Fibroblast of skin of back (primary cell): ENCODE measurements around the gene TBC1D22A.

Experiments used
- DNase-seq: peaks from one replicate; pipeline ENCODE4 v3.0.0-alpha.2; 2013

Gene TBC1D22A

GRCh38 chr22:46997311-46997970 lies 235.0 kb downstream of the TBC1D22A start:
- DNase-seq = no peak

- no peak for DNase-seq
Measured at GRCh38 chr22:46998331-46998730, 235.9 kb downstream of the TBC1D22A start.

DNA sequence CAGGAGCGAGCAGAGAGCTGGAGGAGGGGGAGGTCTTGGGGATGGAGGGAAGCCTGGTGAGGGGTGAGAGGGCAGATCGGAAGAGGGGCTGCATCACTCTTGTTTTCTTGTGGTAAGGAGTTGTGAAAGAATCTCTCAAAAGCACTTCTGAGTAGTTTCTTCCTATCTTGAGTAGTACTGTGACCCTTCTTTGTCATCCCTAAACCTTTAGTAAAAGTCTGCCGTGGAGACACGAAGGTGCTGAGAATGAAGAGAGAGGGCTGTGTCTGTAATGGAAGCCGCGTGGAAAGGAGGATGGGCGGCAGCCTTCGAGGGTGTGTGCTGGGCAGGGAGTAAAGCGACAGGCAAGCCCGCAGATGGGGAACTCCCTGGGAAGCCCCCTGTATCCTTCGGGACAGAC lies 237.8 kb downstream of the TBC1D22A start:
- no peak for DNase-seq

GRCh38 chr22:47000888-47001287 lies 238.4 kb downstream of the TBC1D22A start:
- DNase-seq = no peak

DNA sequence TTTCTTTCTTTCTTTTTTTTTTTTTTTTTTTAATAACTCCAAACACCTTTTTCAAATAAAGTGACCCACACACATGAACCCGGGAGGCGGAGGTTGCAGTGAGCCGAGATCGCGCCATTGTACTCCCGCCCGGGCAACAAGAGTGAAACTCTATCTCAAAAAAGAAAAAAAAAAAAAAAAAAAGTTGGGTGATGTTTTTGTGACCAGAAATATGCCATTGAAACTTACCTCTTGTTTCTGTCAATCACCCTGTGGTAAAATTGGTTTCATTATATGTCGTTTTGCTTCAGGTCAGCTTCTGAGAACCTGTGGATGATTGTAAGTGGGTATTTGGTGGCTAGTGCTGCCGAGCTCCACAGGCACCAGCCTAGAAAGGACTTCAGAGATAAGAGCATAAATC lies 238.8 kb downstream of the TBC1D22A start:
- no peak for DNase-seq

- DNase-seq = no peak
Measured at GRCh38 chr22:47002692-47003091, 240.2 kb downstream of the TBC1D22A start.

DNA sequence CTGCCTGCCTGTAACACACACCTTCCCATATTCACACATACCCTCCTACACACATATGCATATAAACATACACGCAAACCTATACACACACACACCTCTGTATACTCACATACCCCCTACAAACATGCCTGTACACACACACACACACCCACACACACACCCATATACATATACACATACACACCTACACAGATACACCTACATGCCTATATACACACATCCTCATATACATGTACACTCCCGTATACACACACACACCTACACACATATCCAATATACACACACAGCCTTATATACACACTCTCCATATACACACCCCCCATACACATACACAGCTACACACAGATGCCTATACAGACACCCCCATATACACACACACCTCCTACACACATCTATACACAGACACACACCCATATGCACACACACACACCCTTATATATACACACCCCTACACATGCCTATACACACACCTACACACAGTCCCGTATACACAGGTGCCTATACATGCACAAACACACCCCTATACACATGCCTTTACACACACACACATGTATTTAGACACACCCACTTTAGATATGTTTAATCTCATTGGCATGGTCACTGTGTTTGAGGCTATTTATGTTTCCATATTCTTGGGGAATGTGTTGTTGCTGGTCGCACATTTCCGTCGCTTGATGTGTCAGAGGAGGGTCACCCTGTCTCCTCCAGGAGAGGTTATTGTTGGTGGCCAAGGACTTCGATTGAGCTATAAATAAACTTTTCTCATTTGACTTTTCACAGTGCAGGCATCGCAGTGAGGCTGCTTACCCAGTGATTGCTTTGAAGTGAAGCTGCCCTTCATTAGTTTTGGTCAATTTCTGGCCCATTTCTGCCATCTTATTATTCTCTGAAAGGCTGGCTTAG lies 243.3 kb downstream of the TBC1D22A start:
- no peak for DNase-seq

DNA sequence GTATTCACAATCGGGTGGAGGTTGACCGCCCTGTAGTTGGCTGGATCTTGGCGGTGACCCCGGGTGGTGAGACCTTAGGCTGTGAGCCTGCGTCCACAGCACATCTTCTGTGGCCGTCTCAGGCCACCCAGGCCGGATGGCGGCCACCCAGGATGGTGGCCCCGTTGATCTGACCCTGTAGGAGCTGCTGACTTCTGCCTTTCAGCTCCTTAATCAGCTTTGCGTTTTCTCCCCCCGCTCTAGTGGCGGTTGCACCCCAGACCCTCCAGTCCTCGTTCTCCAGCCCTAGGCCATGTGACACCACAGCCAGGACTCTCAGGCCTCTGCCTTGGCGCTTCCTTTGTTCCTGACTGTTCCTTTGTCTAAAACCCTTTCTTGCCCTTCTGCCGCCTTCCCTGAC lies 244.0 kb downstream of the TBC1D22A start:
- no peak for DNase-seq

DNA sequence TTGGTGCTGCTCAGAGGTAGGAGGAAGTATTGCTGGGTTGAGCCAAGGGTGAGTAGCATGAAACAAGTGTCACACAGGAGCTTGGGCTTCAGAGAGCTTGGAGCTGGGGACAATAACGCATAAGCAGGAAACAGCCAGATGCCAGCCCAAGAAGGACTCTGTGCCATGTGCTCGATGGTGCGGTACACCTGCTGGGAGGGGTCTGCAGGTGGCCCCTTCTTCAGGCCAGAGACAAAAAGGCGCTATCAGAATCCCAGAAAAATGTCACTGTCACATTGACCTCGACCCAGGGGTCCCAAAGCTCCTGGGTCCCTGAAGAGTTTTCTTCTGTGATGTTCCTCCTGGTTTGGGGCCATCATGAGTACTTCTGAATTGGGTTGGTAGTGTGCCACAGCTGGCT lies 244.4 kb downstream of the TBC1D22A start:
- DNase-seq = no peak

DNA sequence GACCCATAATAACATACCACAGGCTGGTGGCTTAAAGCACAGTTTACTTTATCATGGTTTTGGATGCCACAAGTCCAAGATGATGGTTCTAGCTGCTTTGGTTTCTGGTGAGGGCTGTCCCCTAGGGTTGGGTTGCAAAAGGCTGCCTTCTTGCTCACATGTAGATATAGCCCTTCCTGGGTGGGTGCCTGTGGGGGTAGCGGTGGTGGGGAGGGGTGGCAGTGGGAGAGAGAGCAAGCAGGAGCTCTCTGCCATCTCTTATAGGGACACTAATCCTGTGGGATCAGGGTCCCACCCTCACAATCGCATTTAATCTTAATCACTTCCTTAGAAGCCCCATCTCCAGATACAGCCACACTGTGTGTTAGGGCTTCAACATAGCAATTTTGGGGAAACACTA lies 245.0 kb downstream of the TBC1D22A start:
- no peak for DNase-seq

DNA sequence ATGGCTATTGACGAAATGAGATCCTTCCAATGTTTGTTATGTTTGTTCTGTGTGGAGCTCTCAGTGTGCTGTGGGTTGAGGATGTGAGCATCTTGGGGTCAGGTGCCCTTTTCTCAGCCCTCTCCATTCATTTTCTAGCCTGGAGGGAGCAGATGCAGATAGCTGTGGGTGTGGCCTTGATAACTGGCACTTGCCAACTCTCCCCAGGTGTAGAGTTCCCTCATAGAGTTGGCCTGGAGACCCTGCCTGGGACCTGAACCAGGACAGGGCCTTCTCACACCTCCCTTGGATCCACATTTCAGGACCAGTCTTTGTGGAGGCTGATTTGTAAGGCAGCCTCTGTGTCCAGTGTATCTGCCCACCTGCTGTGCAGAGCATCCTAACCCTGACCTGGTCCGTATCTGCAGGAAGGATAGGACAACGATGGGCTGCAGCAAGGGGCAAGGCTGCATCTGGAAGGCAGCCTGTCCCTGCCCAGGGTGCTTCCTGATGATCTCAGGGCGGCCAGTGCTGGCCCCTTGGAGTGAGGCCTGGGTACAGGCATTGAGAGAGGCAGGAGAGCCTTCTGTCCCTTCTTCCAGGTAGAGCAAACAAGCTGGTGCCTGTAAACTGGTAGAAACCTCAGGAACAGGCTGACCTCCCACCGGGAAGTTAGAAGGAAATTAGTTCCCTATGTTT lies 245.9 kb downstream of the TBC1D22A start:
- DNase-seq = no peak

GRCh38 chr22:47009304-47010101 lies 247.1 kb downstream of the TBC1D22A start:
- DNase-seq = no peak

- DNase-seq = no peak
Measured at GRCh38 chr22:47010211-47010610, 247.8 kb downstream of the TBC1D22A start.

- DNase-seq = peak; percentile 8
Measured at GRCh38 chr22:47011131-47011858, 248.8 kb downstream of the TBC1D22A start.

DNA sequence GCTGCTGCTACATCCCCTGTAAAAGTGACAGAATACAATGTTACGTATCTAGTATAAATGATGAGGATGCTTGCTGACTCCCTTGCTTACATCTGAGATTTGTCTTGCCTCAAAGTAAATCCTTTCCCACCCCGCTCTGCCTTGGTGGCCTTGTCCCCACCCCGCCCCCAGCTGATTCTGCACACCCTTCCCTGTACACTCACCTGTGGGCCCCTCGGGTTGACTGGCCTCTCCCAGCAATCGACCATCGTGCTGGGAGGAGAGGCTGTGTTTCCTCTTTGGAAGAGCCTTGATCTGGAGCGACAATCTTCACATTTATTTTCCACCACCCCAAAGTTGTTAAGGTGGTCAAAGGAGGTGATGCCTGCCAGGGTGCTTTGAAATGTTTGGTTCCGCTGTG lies 249.4 kb downstream of the TBC1D22A start:
- DNase-seq = no peak

DNA sequence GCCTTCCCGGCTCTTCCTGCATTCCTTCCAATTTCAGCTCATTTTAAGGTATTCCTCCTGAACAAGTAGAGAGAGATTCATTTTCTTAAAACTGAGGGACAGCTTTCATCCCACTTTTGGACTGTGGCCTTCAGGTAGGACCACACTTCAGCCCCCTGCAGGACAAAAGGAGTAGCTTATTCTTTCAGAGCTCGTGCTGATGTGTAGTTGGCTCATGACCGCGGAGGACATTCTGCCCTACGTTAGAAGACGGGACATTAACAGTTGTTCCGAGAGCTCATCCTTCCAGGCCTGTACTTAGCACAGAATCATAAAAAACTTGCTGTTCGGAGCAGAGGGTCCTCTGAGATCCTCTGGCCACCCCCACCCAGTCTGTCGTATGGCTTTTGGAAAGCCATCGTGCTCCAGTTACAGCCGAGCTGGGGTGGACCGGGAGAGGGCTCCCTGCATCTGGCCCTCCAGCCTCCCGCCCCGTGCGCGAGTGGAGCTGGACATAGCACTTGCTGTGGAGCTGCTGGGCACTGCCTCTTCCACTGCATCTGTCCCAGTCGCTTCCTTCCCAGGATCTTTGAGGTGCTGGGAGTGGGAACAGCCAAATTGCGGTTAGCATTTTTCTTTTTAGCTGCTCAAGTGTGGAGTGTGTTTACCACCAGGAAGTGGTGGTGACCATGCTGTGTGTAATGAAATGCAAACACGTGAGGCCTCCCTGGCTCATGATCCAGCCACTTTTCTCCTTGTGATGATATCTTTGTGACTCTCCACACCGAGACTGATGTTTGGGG lies 250.3 kb downstream of the TBC1D22A start:
- DNase-seq = peak; percentile 75

DNA sequence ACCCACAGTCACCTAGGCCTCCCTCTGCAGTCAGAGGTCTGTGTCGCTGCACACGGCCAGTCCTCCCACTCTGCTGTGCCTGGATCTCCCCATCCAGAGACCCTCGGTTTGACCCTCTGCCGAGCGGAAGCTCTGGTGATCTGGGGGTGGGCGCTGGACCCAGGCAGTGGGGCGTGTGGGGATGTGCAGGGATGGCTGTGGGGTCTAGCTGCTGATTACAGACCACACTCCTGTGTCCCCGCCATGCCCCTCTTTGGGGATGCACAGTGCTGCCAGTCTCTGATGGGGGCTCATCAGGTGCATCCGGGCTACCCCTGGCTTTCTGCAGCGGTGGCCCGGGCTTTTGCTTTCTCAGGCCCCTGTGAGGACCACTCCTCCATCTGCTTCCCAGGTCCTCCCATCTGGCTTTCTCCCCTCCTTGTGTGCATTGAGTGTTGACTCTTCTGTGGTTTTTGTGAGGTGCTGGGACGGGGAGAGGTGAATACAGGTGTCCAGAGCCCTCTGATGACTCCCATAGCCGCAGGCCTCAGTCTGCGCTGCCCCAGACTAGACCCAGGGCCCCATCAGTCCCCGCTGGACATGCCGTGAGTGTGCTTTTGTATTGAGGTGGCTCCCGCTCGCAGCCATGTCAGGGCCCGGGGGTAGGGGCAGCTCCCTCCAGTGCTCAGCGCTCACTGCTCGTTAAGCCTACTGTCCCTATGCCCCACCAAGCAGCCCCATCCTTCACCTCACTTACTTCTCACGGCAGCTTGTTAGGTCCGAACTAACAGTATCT lies 251.6 kb downstream of the TBC1D22A start:
- DNase-seq = no peak

DNA sequence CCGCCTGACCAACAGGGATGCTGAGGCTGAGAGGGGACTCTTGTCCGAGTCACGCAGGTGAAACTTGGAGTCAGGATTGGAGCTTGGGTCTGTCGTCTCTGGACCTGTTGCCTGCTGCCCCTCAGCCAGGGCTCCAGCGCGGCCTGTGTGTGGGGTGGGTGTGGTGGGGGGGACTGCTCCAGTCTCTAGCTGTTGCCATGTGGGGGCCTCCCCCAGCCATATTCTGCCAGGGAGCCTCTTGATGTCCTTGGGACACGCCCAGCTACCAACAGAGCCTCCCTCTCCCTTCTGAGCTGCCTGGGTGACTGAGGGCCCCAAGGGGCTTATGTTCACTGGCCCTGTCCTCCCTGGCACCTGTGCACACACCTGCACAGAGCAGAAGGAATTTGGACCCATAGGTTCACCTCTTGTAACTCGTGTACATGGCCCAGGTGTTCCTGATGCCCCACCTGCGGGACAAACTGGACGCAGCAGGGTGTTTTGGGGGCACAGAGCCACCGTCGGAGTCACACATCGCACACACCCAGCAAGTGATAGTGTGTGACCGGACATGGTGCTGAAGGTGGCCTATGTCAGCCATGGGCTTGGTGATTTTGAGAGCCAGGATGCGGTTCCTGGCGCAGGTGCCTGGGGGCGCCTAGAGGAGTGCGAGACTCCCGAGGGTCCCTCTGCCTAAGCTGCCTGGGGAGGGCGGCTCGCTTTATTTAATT lies 252.3 kb downstream of the TBC1D22A start:
- no peak for DNase-seq

GRCh38 chr22:47015589-47016178 lies 253.2 kb downstream of the TBC1D22A start:
- no peak for DNase-seq
